Measurements from ENCODE around the gene PRH2. TPM values are rescaled to one million over a fixed set of nuclear protein-coding genes. Genes with fewer than 3 reads are reported as not detected.

Gene PRH2
- total and polyA plus RNA-seq, 9 of the 15 experiments (the other 6 are each of a cell fraction or from before 2014, with no cell fraction given), result 0.18 to 0.81 (median 0.24) TPM; not detected in 6

Other genes starting within 250 kb of the PRH2 start
Only the 7 nearest of the 17 such genes appear.
- gene PRR4, start 79.8 kb upstream of the PRH2 start, total RNA-seq (2014; rRNA removed), result 0.45 and 1.6 TPM in 2 replicates
- gene PRR4, start 79.8 kb upstream of the PRH2 start, total RNA-seq (2014; rRNA removed; fragmentation: Illumina TruSeq; extraction: Trizol), result 2.6 and 2.8 TPM in 2 replicates
- 3.0 and 3.1 TPM in 2 replicates for gene PRR4, start 79.8 kb upstream of the PRH2 start, total RNA-seq (2015; rRNA removed; fragmentation: Illumina TruSeq; extraction: Trizol)
- 1.6 and 2.1 TPM in 2 replicates for gene PRR4, start 79.8 kb upstream of the PRH2 start, total RNA-seq (2021)
- gene PRR4, start 79.8 kb upstream of the PRH2 start, polyA plus RNA-seq (2011; rRNA removed), result 0.89 and 2.8 TPM in 2 replicates
- 3.2 and 5.0 TPM in 2 replicates for gene PRR4, start 79.8 kb upstream of the PRH2 start, polyA plus RNA-seq (2014; fragmentation: Illumina TruSeq; extraction: Trizol)
- gene PRR4, start 79.8 kb upstream of the PRH2 start, polyA plus RNA-seq (2014; fragmentation: Nextera tagmentation; extraction: Ambion mirVana), result 1 to 10 TPM; 1.8 to 3.3 TPM
- 1.4 TPM in 2 replicates for gene PRR4, start 79.8 kb upstream of the PRH2 start, polyA plus RNA-seq (2014; rRNA removed)
- gene PRH1, start 45.0 kb upstream of the PRH2 start, total RNA-seq (2014; rRNA removed), result 6.2 and 7.6 TPM in 2 replicates
- 12.5 and 16.7 TPM in 2 replicates for gene PRH1, start 45.0 kb upstream of the PRH2 start, total RNA-seq (2014; rRNA removed; fragmentation: Illumina TruSeq; extraction: Trizol)
- gene PRH1, start 45.0 kb upstream of the PRH2 start, total RNA-seq (2015; rRNA removed; fragmentation: Illumina TruSeq; extraction: Trizol), result 14.2 and 14.5 TPM in 2 replicates
- gene PRH1, start 45.0 kb upstream of the PRH2 start, total RNA-seq (2021), result 4.1 and 6.0 TPM in 2 replicates
- 3.4 and 4.1 TPM in 2 replicates for gene PRH1, start 45.0 kb upstream of the PRH2 start, polyA plus RNA-seq (2011; rRNA removed)
- 1.7 and 2.3 TPM in 2 replicates for gene PRH1, start 45.0 kb upstream of the PRH2 start, polyA plus RNA-seq (2014; fragmentation: Illumina TruSeq; extraction: Trizol)
- 1 to 10 TPM; 1.2 to 7.3 TPM for gene PRH1, start 45.0 kb upstream of the PRH2 start, polyA plus RNA-seq (2014; fragmentation: Nextera tagmentation; extraction: Ambion mirVana)
- gene PRH1, start 45.0 kb upstream of the PRH2 start, polyA plus RNA-seq (2014; rRNA removed), result 1.1 and 1.6 TPM in 2 replicates
- gene TAS2R13, start 19.7 kb upstream of the PRH2 start, total RNA-seq (2014; rRNA removed), result 0.57 and 0.59 TPM in 2 replicates
- gene TAS2R13, start 19.7 kb upstream of the PRH2 start, total RNA-seq (2014; rRNA removed; fragmentation: Illumina TruSeq; extraction: Trizol), result 1.1 and 1.7 TPM in 2 replicates
- gene TAS2R13, start 19.7 kb upstream of the PRH2 start, total RNA-seq (2015; rRNA removed; fragmentation: Illumina TruSeq; extraction: Trizol), result 1.4 and 1.6 TPM in 2 replicates
- gene TAS2R13, start 19.7 kb upstream of the PRH2 start, total RNA-seq (2021), result 0.44 and 0.49 TPM in 2 replicates
- 0.19 and 0.26 TPM in 2 replicates for gene TAS2R13, start 19.7 kb upstream of the PRH2 start, polyA plus RNA-seq (2011; rRNA removed)
- 0.07 TPM in 1 of 2 replicates, not detected in the other for gene TAS2R13, start 19.7 kb upstream of the PRH2 start, polyA plus RNA-seq (2014; fragmentation: Illumina TruSeq; extraction: Trizol)
- gene TAS2R13, start 19.7 kb upstream of the PRH2 start, polyA plus RNA-seq (2014; fragmentation: Nextera tagmentation; extraction: Ambion mirVana), result not detected
- gene TAS2R13, start 19.7 kb upstream of the PRH2 start, polyA plus RNA-seq (2014; rRNA removed), result not detected in 2 replicates
- gene TAS2R14, start 10.0 kb downstream of the PRH2 start, total RNA-seq (2014; rRNA removed), result 1.1 and 1.2 TPM in 2 replicates
- 3.5 and 4.2 TPM in 2 replicates for gene TAS2R14, start 10.0 kb downstream of the PRH2 start, total RNA-seq (2014; rRNA removed; fragmentation: Illumina TruSeq; extraction: Trizol)
- gene TAS2R14, start 10.0 kb downstream of the PRH2 start, total RNA-seq (2015; rRNA removed; fragmentation: Illumina TruSeq; extraction: Trizol), result 2.9 and 3.4 TPM in 2 replicates
- 1.4 and 1.6 TPM in 2 replicates for gene TAS2R14, start 10.0 kb downstream of the PRH2 start, total RNA-seq (2021)
- 1.9 and 2.4 TPM in 2 replicates for gene TAS2R14, start 10.0 kb downstream of the PRH2 start, polyA plus RNA-seq (2011; rRNA removed)
- gene TAS2R14, start 10.0 kb downstream of the PRH2 start, polyA plus RNA-seq (2014; fragmentation: Illumina TruSeq; extraction: Trizol), result 1.2 and 1.3 TPM in 2 replicates
- 1 to 10 TPM; 2.6 to 3.9 TPM for gene TAS2R14, start 10.0 kb downstream of the PRH2 start, polyA plus RNA-seq (2014; fragmentation: Nextera tagmentation; extraction: Ambion mirVana)
- 1.3 and 1.5 TPM in 2 replicates for gene TAS2R14, start 10.0 kb downstream of the PRH2 start, polyA plus RNA-seq (2014; rRNA removed)
- 0.61 TPM in 1 of 2 replicates, not detected in the other for gene TAS2R50, start 57.7 kb downstream of the PRH2 start, total RNA-seq (2014; rRNA removed)
- 0.91 and 1.6 TPM in 2 replicates for gene TAS2R50, start 57.7 kb downstream of the PRH2 start, total RNA-seq (2014; rRNA removed; fragmentation: Illumina TruSeq; extraction: Trizol)
- 1.3 and 1.4 TPM in 2 replicates for gene TAS2R50, start 57.7 kb downstream of the PRH2 start, total RNA-seq (2015; rRNA removed; fragmentation: Illumina TruSeq; extraction: Trizol)
- 0.18 and 0.49 TPM in 2 replicates for gene TAS2R50, start 57.7 kb downstream of the PRH2 start, total RNA-seq (2021)
- 0.09 and 0.15 TPM in 2 replicates for gene TAS2R50, start 57.7 kb downstream of the PRH2 start, polyA plus RNA-seq (2011; rRNA removed)
- not detected in 2 replicates for gene TAS2R50, start 57.7 kb downstream of the PRH2 start, polyA plus RNA-seq (2014; fragmentation: Illumina TruSeq; extraction: Trizol)
- under 1 TPM in 1 of 2 experiments, not detected in 1; 0.06 TPM for gene TAS2R50, start 57.7 kb downstream of the PRH2 start, polyA plus RNA-seq (2014; fragmentation: Nextera tagmentation; extraction: Ambion mirVana)
- 0.36 TPM in 1 of 2 replicates, not detected in the other for gene TAS2R50, start 57.7 kb downstream of the PRH2 start, polyA plus RNA-seq (2014; rRNA removed)
- 0.69 and 0.77 TPM in 2 replicates for gene TAS2R20, start 69.1 kb downstream of the PRH2 start, total RNA-seq (2014; rRNA removed)
- 2.3 and 2.7 TPM in 2 replicates for gene TAS2R20, start 69.1 kb downstream of the PRH2 start, total RNA-seq (2014; rRNA removed; fragmentation: Illumina TruSeq; extraction: Trizol)
- 1.7 and 1.9 TPM in 2 replicates for gene TAS2R20, start 69.1 kb downstream of the PRH2 start, total RNA-seq (2015; rRNA removed; fragmentation: Illumina TruSeq; extraction: Trizol)
- gene TAS2R20, start 69.1 kb downstream of the PRH2 start, total RNA-seq (2021), result 0.74 and 0.93 TPM in 2 replicates
- 1.7 and 1.8 TPM in 2 replicates for gene TAS2R20, start 69.1 kb downstream of the PRH2 start, polyA plus RNA-seq (2011; rRNA removed)
- 0.55 and 0.67 TPM in 2 replicates for gene TAS2R20, start 69.1 kb downstream of the PRH2 start, polyA plus RNA-seq (2014; fragmentation: Illumina TruSeq; extraction: Trizol)
- gene TAS2R20, start 69.1 kb downstream of the PRH2 start, polyA plus RNA-seq (2014; fragmentation: Nextera tagmentation; extraction: Ambion mirVana), result under 1 TPM; 0.07 to 0.18 TPM
- gene TAS2R20, start 69.1 kb downstream of the PRH2 start, polyA plus RNA-seq (2014; rRNA removed), result 0.44 and 0.45 TPM in 2 replicates
- gene TAS2R19, start 93.4 kb downstream of the PRH2 start, total RNA-seq (2014; rRNA removed), result 0.27 and 0.90 TPM in 2 replicates
- gene TAS2R19, start 93.4 kb downstream of the PRH2 start, total RNA-seq (2014; rRNA removed; fragmentation: Illumina TruSeq; extraction: Trizol), result 3.0 and 4.1 TPM in 2 replicates
- gene TAS2R19, start 93.4 kb downstream of the PRH2 start, total RNA-seq (2015; rRNA removed; fragmentation: Illumina TruSeq; extraction: Trizol), result 2.4 and 2.5 TPM in 2 replicates
- 0.86 and 1.2 TPM in 2 replicates for gene TAS2R19, start 93.4 kb downstream of the PRH2 start, total RNA-seq (2021)
- gene TAS2R19, start 93.4 kb downstream of the PRH2 start, polyA plus RNA-seq (2011; rRNA removed), result 0.87 and 1.6 TPM in 2 replicates
- gene TAS2R19, start 93.4 kb downstream of the PRH2 start, polyA plus RNA-seq (2014; fragmentation: Illumina TruSeq; extraction: Trizol), result 0.13 TPM in 1 of 2 replicates, not detected in the other
- gene TAS2R19, start 93.4 kb downstream of the PRH2 start, polyA plus RNA-seq (2014; fragmentation: Nextera tagmentation; extraction: Ambion mirVana), result not detected
- 0.12 and 0.21 TPM in 2 replicates for gene TAS2R19, start 93.4 kb downstream of the PRH2 start, polyA plus RNA-seq (2014; rRNA removed)

All from K562 (cell line).